GM19438 (cell line): Measurements from ENCODE around the gene LNP1.
A peak's percentile ranks its signal among the peaks of the same experiment; 100 is the strongest.
"Not testable (repeated sequence)": the region's sequence is repeated elsewhere in the genome, so short reads cannot be mapped to it uniquely, and the experiment has no call there.

Experiments used
- ATAC-seq: cut with Tn5 transposase; IDR thresholded peaks from one replicate; pipeline ENCODE4 v1.9.1; 2021; ENCODE audit warnings: low read depth; ENCODE audit not compliant: unreplicated experiment

Gene LNP1

DNA sequence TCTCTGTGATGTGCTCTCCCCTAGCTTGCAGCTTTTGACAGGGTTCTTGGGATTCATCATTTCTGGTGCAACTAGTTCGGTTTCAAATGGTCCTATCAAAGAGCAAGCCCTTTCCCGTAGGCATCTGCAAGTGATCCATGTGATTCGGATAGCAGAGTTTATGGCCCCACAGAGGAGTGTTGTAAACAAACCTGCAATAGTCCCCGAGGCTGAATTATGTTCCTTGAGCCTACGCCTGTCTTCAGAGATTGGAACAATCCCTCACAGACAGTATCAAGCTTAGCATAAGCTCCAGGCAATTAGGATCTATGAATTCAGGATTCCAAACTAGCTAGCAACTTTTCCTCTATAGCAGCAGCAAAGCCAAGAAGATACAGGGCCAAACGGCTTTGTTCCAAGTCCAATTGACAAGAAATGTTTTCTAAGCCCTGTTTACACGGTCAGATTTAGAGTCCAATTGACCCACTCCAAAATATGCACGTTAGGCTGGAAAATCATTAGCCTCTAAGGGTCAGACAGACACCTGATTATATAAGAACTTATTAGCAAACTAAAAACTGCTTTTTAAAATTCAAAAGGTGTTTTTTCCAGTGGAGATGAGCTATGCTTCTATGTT lies 24.8 kb downstream of the LNP1 start:
- ATAC-seq, result no peak

DNA sequence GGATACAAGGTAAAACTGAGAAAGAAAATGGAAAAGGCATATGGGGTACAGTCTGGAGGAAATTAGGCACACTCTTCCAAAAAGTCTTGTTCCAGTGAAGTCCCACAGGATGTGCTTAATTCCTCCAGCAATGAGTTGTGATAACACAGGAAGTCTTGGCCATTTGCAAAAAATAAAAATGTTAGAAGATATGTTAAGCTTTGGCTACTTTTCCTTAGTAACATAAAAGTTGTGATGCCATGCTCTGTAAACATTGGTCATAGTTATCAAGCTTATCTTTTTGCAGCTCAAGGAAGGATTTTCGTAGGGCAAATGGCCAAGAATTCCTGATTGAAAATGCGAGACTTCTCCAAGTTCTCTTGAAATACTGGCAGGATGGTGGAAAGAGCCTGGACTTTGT lies 26.4 kb downstream of the LNP1 start:
- no peak for ATAC-seq

DNA sequence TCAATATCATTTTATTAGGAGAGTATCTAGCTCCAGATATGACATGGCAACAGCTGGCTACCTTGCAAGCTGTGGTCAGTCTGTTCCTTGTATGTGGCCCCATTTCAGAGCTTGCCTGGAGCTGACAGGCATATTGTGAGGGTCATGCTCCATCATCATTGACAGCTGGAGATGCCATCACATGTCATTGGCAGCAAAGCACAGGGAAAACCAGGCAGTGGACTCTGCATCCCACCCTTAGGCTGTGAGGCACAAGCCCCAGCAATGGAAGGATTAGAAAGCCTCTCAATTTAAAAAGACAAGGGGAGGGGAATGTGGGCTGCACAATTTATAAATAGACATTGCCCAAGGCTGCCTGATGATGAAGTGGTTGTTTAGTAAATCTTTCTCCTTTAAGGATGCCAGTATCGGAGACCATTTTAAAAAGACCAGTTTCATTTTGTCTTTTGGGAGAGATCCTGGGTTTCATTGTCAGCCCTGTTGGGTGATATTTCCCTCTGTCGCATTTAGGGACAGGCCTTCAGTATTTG lies 27.9 kb downstream of the LNP1 start:
- ATAC-seq, result no peak

DNA sequence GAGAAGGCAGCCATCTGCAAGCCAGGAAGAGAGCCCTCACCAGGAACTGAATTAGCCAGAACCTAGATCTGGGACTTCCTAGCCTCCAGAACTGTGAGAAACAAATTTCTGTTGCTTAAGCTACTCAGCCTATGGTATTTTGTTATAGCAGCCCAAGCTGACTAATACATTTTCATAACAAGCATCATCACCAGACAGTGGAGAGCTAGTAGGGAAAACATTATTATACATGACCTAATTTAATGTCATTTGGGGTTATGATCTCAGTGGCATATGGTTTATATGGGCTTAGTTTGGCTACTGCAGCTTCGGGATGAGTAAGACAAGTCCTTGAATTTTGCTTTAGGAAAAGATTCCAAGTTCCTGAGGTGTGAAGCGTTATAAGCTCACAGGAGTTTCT lies 35.6 kb downstream of the LNP1 start:
- no peak for ATAC-seq

DNA sequence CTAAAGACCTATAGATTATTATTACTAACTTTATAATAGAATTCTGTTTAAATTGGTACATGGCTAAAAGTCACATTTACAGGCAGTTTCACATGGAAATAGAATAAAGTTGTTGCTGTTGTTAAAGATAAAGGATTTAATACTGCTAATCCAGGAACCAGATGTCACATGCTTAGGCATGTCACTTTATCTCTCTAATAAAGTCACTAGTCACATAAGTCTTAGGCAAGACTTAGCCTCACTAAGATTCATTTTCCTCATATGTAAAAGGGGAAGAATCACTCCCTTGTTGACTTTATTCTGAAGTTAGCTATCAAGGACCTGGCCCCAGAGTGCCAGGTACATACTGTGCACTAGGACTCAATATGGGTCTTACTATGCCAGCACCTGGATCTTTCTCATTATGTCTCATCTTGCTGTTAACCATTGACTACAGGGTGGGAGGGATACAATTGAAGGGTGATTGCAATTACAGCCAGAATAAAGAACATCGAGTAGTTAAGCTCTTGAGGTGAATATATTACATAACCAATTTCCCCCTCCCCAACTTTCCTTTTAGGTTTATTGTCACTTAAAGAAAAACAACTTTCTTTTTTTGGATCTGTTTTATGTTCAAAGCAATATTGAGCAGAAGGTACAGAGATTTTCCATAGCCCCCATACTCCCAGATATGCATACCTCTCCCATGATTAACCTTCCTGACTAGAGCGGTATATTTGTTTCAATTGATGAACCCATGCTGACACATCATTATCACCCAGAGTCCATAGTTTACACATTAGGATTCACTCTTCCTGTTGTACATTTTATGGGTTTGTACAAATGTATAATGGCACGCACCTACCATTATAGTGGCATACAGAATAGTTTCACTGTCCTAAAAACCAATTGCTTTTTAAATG lies 36.6 kb downstream of the LNP1 start:
- ATAC-seq, result no peak

DNA sequence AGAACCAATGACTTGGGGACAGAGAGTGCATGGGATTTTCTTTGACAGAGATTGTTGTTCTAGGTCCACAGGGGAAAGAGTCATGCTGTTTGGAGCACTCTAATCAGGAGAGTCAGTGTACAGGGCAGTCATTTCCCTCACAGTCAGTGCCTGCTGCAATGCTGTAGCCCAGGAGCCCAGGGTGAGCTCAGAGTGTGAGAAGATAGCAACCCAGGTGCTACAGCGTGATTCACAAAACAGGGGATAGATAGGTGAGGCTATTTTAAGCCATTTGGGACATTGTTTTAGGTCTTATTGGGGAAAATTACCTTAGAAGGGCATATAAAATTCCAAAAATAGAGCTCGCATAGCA lies 37.3 kb downstream of the LNP1 start:
- no peak for ATAC-seq

DNA sequence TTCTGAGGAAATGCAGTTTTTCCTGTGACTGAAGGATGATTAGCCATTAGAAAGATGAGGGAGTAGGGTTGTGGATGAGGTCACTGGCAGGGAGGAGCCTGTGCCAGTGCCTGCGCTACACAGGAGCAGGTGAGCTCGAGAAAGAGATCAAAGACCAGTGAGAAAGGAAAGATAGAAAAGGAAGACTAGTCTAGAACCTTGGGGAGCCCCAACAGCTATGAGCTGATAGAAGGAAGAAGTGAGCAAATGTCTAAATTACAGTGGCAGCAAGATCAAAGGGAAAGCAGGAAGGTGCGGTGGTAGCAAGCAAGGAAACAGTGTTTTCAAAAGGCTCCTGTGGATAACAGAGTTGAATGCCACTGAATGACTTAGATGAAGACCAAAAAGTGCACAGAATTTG lies 39.6 kb downstream of the LNP1 start:
- no peak for ATAC-seq

DNA sequence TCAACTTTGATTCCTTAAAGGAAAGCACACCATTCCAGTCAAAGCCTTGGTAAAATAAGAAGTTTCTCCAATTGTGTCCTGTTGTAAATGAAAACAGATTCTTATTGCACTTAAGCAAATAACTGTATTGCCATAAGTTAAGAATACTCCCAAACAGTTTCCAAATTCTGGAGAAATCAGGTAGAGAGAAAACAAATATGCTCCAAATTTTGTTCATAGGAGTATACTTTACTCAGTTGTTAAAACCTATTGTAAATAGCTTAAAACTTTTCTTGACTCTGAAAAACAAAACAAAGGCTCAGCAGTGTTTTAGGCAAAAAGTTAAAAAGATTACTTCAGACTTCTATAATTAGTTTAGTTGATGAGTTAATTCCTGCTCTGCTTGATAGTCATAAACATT lies 42.4 kb downstream of the LNP1 start:
- no peak for ATAC-seq

DNA sequence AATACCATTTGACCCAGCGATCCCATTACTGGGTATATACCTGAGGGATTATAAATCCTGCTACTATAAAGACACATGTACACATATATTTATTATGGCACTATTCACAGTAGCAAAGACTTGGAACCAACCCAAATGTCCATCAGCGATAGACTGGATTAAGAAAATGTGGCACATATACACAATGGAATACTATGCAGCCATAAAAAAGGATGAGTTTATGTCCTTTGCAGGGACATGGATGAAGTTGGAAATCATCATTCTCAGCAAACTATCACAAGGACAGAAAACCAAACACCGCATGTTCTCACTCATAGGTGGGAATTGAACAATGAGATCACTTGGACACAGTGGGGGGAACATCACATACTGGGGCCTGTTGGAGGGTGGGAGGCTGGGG lies 45.7 kb downstream of the LNP1 start:
- ATAC-seq, result not testable (repeated sequence)

DNA sequence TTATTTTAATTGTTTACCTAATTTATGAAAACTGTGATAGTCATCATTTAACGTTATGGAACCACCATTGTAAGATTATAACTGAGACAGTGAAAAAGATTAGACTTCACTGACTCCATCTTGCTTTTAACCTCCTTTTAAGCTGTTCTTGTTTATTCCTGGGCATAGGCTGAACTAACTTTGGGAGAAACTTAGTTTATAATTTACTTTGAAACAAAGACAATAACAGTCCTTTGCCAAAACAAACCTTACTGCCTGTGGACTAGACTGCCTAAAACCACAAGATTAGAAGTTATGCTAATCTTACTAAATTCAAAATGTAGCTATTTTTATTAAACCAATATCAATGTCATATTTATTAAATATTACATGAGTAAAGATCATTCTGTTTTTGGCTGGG lies 46.7 kb downstream of the LNP1 start:
- ATAC-seq, result no peak

DNA sequence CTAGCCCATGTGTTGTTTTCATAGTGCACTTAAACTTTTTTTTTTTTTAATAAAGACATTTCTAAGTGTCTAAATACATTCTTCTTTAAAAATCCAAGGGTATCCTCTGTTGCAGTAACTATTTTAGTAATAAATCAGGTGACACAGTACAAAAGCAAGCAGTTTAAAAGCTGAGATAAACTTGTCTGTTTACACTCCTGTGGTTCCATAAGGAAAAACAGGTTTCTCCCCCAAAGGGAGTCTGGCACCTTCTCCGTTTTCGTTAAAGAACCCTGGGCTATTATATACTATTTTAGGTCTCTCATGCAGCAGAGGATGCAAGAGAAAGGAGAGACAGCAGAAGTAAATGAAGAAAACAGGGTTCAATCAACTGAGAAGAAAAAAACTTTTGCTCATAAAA lies 47.9 kb downstream of the LNP1 start:
- no peak for ATAC-seq

DNA sequence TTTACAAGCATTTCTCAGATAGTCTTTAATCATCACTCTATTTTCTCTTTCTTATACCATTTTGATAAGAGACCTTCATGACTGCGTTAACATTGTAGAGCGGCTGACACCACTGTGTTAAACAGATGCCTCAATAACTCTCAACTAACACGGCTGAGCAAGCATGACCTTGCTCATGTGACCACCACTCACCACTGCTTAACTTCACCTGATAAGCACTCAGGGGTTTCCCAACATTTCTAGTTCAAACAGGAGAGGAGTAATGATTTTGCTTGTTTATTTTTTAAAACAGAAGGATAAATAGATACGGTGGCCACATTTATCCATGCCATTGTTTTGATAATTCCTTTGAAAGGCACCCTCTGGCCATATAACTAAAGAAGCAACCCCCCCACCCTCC lies 53.3 kb downstream of the LNP1 start:
- no peak for ATAC-seq

DNA sequence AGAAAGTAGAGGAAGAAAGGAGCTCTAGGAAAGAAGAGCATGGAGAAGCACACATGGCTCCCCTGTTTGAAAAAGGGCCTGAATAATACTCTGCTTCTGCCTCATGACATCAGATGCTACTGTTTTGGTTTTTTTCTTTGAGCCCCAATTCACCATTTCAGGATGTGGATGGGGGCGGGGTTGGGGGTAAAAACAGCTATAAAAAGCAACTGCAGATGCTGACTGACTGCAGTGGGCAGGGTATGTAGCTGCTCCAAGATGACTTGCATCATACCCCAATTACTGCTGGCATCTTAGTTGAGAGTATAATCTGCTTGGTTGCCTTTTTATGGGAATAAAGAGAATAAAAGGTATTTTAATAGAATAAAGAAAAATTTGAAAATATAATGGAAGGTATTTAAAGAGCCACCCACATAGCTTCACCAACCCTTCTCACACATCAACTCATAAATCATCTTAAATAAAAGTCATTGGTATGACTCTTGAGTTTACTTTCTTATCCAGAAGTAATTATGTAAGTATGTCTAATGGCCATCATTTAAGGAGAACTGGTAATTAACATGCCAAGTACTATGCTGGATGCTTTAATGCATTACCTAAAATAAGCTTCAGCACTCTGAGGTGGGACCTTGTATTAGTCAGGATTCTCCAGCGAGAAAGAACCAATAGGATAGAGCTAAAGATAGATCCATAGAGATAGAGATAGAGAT lies 54.7 kb downstream of the LNP1 start:
- no peak for ATAC-seq

DNA sequence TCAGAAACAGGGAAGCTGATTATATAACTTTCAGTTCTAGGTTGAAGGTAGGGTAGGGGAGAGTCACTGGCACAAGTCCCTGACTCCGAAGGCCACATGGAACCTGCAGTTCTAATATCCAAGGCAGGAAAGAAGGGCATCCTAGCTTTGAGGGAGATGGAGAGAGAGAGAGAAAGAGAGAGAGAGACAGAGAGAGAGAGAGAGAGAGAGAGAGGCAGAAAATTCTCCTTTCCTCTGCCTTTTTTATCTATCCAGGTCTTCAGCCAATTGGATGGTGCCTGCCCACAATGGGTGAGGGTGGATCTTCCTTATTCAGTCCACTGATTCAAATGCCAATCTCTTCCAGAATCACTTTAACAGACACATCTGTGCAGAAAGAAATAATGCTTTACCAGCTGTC lies 55.4 kb downstream of the LNP1 start:
- no peak for ATAC-seq

DNA sequence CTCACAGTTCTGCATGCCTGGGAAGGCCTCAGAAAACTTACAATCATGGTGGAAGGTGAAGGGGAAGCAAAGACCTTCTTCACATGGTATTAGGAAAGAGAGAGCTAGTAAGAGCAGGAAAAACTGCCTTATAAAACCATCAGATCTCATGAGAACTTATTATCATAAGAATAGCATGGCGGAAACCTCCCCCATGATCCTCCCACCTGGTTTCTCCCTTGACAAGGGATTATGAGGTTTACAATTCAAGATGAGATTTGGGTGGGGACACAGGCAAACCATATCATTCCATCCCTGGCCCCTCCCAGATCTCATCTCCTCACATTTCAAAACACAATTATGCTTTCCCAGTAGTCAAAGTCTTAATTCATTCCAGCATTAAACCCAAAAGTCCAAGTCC lies 56.5 kb downstream of the LNP1 start:
- no peak for ATAC-seq

DNA sequence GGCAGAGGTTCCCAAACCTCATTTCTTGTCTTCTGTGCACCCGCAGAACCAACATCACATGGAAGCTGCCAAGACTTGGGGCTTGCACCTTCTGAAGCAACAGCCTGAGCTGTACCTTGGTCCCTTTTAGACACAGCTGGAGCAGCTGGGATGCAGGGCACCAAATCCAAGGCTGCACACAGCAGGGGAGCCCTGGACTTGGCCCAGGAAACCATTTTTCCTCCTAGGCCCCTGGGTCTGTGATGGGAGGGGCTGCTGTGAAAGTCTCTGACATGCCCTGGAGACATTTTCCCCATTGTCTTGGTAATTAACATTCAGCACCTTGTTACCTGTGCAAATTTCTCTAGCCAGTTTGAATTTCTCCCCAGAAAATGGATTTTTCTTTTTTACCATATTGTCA lies 57.5 kb downstream of the LNP1 start:
- ATAC-seq, result no peak

DNA sequence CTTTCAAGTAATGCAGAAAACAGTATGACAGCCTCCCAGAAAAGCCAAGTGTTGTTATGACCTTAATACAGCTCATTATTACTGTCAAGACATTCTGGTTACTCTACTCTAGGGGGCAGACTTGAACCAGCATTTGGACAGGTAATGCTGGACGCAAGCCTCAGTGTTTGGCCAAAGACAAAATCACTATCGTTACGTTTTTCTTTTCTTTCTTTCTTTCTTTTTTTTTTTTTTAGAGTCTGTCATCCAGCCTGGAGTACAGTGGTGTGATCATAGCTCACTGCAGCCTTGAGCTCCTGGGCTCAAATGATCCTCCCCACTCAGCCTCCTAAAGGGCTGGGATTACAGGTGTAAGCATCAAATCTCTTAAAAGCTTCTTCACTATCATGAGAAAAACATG lies 61.7 kb downstream of the LNP1 start:
- ATAC-seq, result peak; percentile 80

DNA sequence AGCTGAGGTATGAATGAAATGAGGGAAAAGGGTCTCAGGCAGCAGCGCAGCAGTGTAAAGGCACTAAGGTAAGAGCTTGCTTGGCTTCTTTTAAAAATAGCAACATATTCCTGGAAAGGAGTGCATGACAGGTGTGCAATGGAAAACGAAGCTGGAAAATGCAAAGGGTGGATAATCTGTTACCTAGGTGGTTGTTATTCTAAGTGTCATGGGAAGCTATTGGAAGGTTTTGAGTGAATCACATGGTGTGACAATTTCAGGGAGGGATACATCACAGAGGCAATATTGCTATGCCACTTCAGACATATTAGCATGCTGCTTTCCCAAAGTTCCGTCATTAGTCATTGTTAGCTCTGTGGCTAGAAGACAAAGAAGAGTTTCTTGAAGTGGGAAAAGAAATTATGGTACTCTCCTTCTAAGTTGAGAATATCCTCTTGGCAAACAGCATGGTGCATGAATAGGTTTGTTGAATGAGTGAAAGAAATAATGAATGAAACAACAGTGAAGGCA lies 62.4 kb downstream of the LNP1 start:
- no peak for ATAC-seq

DNA sequence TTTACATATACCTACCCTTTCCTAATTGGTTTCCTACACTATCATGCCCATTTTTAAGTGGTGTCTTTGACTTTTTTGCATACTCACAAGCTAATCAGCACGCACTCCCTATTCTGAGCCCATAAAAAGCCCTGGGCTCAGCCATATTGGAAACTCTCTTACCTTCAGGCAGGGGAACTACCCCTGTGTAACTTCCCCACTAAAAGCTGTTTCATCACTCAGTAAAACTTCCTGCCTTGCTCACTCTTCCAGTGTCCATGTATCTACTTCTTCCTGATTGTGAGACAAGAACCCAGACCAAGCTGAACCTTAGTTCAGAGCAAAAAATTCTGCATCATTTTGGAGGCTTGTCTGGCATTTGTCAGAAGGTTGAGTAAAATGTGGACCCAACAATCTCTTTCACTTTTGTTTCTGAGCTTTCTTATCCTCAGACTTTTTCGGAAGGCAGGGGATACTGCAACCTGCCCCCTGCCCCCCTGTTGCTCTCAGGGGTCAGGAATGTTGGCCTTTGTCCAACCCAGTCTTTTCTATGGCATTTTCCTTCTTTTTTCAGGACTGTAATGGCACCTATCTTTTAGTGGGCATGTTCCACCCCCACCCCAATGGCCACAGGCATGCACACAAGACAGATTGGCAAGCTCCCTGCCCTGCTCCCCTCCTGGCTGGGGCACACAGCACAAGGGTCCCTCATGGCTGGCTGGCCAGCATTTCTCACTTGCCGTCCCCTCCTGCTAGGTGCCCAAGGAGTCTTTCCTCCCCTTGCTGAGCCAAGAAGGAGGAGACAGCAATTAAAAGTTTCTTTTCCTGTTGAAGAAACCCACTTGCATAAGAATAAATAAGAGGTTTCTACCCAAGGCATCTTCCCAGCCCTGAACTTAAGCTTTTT lies 64.8 kb downstream of the LNP1 start:
- ATAC-seq, result no peak

DNA sequence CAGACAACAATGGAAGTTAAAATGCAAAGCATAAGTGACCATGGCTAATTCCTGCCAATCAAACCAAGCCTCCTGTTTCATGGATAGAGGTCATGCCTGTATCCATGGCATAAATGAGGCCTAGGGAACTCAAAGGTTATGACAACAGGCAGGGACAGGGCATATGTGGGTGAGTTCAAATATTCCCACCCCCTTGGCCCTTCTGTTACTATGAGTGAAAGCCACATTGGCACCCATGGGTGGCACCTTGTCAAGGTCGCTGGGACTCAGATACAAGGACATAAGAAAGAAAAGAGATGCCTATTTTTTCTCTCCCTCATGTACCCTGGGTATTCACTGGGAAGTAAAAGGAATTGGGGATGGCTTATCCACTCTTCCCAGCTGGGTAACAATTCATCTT lies 65.8 kb downstream of the LNP1 start:
- ATAC-seq, result no peak
